Tibial artery (tissue), 4 donors: ENCODE measurements around the gene ZHX3.

Experiments
- DNase-seq, 2 donors: peaks; one replicate each; pipeline ENCODE4 v3.0.0-alpha.2; 2019
- H3K27ac ChIP-seq, 2 donors: fragments of 200-600 bp; sonication (generic) in 1 of 2; 1 replicate in 1 of 2; 2 replicates in 1 of 2; pipeline ENCODE4 v1.5.1; 2018 to 2019; ENCODE audit warnings: mild to moderate bottlenecking in 1 of 2
- H3K27me3 ChIP-seq, 2 donors: fragments of 200-600 bp; sonication (generic) in 1 of 2; one replicate each; pipeline versions ENCODE4 v1.5.1 to v1.6.0; 2016 to 2019
- H3K36me3 ChIP-seq, 3 donors: fragments of 200-600 bp; sonication (generic) in 2 of 3; one replicate each; pipeline ENCODE4 v1.5.1; 2016 to 2019; ENCODE audit warnings: mild to moderate bottlenecking in 2 of 3
- H3K4me1 ChIP-seq, 4 donors: fragments of 200-600 bp; sonication (generic) in 2 of 4; 1 replicate in 3 of 4; 2 replicates in 1 of 4; pipeline ENCODE4 v1.5.1; 2016 to 2019
- H3K4me3 ChIP-seq, 2 donors: fragments of 200-600 bp; sonication (generic) in 1 of 2; 1 replicate in 1 of 2; 2 replicates in 1 of 2; pipeline ENCODE4 v1.5.1; 2018 to 2019; ENCODE audit warnings: mild to moderate bottlenecking in 2 of 2
- H3K9me3 ChIP-seq, 3 donors: fragments of 200-600 bp; sonication (generic) in 1 of 3; one replicate each; pipeline ENCODE4 v1.5.1; 2016 to 2019
- intact Hi-C: fragments of 100-400 bp; cut with DNase I; formaldehyde crosslinking; loops from one replicate; pipeline ENCODE4 v1.15.0; 2023; ENCODE audit warnings: low total_unique reads
- TF ChIP-seq, protein P1 (sequence below), 2 experiments: fragments of 200-600 bp in 1 of 2; fragments of 450-650 bp in 1 of 2; IDR thresholded peaks; one replicate each; pipeline ENCODE4 v1.5.1; 2017 to 2019; ENCODE audit warnings: antibody characterized with exemption in 2 of 2, mild to moderate bottlenecking in 1 of 2, moderate library complexity in 1 of 2

The ZHX3 gene

DNA sequence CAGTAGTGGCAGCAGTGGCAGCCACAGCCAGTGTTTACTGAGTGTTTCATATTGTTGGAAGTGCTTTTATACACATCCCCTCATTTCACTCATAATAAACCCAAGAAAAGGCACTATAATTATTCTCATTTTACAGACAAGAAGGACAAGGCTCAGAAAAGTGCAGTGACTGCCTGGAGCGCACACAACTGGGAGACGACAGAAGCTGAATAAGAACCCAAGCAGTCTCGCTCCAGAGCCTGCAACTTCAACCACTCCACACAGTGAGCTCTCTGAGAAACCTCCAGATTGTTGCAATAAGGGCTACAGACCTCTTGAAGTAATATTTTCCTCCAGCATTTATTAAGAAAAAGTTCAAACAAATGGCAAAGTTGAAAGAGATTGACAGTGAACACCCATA lies 103.3 kb downstream of the ZHX3 start:
- Histone ChIP-seq H3K4me3 (no peak overlapping the region), H3K36me3 (no peaks in the 10 kb centered on the region), H3K4me1 (peaks cover 0 to 28% (median 8%) of the 10 kb centered on the region in 4 donors), H3K27me3 (no peaks in the 10 kb centered on the region), H3K9me3 (no peaks in the 10 kb centered on the region), H3K27ac (no peak overlapping the region)
- intact Hi-C loops: no loop called here
- TF ChIP-seq, protein P1, sequence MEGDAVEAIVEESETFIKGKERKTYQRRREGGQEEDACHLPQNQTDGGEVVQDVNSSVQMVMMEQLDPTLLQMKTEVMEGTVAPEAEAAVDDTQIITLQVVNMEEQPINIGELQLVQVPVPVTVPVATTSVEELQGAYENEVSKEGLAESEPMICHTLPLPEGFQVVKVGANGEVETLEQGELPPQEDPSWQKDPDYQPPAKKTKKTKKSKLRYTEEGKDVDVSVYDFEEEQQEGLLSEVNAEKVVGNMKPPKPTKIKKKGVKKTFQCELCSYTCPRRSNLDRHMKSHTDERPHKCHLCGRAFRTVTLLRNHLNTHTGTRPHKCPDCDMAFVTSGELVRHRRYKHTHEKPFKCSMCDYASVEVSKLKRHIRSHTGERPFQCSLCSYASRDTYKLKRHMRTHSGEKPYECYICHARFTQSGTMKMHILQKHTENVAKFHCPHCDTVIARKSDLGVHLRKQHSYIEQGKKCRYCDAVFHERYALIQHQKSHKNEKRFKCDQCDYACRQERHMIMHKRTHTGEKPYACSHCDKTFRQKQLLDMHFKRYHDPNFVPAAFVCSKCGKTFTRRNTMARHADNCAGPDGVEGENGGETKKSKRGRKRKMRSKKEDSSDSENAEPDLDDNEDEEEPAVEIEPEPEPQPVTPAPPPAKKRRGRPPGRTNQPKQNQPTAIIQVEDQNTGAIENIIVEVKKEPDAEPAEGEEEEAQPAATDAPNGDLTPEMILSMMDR (IDR thresholded peaks at IDR 0.05): no peak
- DNase-seq: no peak

DNA sequence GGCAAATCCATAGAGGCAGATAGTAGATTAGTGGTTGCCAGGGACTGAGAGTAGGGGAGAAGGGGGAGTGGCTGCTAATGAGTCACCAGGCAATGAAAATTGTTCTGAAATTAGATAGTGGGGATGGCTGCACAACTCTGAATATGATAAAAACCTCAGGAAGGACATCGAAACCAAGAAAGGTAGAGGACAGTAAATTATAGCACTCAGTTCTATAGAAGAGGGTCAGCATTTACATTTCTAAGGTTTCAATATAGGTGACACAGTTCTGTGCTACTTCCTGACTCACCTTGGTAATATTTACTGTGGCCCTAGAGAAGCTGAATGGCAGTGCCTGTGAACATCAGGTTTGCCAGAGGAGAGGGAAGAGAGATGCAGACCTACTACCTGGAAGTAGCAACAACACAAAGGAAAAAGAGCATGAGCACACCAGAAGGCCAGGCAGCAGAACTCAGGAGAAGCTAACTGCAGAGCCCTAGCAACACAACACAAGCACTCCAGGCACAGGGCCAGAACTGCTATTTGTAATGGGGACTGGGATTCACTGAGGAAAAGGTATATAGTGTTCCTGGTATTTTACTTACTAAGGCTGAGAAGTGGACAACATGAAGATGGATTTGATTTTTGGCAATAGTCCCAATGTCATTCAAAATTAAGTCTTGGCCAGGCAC lies 104.2 kb downstream of the ZHX3 start:
- intact Hi-C loops: no loop called here
- Histone ChIP-seq H3K27ac (no peak overlapping the region), H3K36me3 (no peaks in the 10 kb centered on the region), H3K27me3 (no peaks in the 10 kb centered on the region), H3K4me1 (peaks cover 0 to 25% (median 8%) of the 10 kb centered on the region in 4 donors), H3K9me3 (no peaks in the 10 kb centered on the region), H3K4me3 (no peak overlapping the region)
- TF ChIP-seq, protein P1 (IDR thresholded peaks at IDR 0.05): no peak
- no peak for DNase-seq

DNA sequence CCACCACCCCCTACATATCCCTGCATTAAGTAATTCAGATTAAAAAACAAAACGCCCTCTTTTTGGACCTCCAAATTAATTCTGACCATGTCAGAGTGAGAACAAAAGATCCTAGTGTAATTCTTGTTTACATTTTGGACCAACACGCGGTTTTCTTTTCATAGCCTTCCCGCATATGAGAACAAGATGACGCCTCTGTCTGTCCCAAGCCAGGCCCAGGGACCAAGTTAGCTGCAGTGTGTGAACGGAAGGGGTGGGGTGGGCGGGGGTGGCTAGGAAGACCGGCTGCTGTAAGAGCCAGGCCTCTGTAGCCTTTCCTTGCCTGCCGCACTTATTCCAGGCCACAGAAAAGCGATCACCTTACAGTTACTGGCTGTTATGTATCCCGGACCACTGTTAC lies 112.2 kb downstream of the ZHX3 start:
- TF ChIP-seq, protein P1 (IDR thresholded peaks at IDR 0.05): no peak
- peaks cover 0 to 5% (median 0%) of the 10 kb centered on the region in 4 donors for H3K4me1 ChIP-seq
- peaks cover 30 to 34% (median 33%) of the 10 kb centered on the region in 3 donors for H3K36me3 ChIP-seq
- H3K27me3 ChIP-seq: no peaks in the 10 kb centered on the region
- intact Hi-C loops: no loop called here
- H3K27ac ChIP-seq: no peak overlapping the region
- no peak for DNase-seq
- H3K9me3 ChIP-seq: no peaks in the 10 kb centered on the region
- no peak overlapping the region for H3K4me3 ChIP-seq

DNA sequence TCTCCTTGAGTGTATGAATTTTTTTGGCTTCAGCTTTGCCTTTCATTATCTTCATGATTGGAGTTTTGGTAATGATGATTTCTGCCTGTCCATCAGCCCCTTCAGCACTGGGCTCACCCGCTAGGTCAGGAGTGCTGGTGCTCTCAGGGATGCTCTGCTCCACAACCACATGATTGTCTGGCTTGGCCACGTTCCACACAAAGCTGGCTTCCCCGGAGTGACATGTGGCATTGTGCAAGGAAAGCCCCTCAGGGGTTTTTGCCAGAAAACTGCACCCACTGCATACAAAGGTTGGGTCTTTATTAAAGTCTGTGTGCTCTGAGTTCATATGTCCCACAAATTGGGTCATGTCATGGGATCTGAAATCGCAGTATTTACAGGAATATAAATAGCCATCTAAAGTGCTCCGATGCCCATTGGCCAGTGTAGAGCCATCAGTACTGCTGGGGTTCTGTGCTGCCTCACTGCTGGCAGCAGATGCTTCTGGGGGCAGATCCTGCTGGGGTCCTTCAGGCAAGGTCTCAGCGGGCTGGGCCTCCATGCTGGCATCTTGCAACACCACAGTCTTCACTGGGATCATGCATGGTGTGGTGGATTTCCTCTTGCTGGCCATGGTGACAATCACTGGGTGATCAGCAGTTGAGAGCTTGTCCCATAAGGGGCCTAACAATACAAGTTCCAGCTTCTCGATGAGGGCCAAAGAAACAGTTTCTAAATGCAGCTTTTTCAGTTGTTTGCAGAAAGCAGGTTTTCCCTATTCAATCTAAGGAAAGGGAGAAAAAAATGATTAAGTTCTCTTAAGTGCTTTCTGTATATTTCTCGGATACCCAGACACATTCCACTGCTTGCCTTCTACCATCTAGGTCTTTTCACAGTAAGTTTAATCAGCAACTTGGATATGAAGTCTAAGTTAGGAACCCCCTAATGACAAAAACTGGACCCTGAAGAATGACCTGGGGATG lies 112.9 kb downstream of the ZHX3 start:
- Histone ChIP-seq H3K27me3 (no peaks in the 10 kb centered on the region), H3K4me1 (peaks cover 0 to 5% (median 0%) of the 10 kb centered on the region in 4 donors), H3K36me3 (peaks cover 37 to 40% (median 38%) of the 10 kb centered on the region in 3 donors), H3K27ac (no peak overlapping the region), H3K9me3 (no peaks in the 10 kb centered on the region), H3K4me3 (no peak overlapping the region)
- TF ChIP-seq, protein P1 (IDR thresholded peaks at IDR 0.05): no peak
- intact Hi-C loops: no loop called here
- DNase-seq: no peak

DNA sequence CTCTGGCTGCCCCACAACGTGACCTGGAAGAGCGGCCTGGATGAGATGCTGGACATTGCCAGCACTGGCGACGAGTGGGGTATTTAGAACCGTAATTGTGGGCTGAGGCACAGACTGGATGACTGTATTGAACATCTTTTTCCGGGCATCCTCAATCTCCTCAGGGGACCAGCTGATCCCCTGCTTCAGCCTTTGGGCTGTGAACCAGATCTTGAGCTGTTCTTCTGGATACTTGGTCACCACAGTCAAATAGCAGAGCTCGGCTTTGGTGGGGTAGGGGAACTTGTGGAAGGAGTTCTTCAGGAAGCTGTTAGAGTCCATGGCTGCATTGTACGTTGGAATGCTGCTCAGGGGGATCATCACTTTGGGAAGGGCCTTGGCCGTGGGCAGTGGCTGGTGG lies 113.9 kb downstream of the ZHX3 start:
- TF ChIP-seq, protein P1 (IDR thresholded peaks at IDR 0.05): no peak
- intact Hi-C loops: no loop called here
- Histone ChIP-seq H3K36me3 (peaks cover 38 to 45% (median 43%) of the 10 kb centered on the region in 3 donors), H3K4me3 (no peak overlapping the region), H3K9me3 (peaks cover 0 to 7% (median 6%) of the 10 kb centered on the region in 3 donors), H3K4me1 (peaks cover 0 to 5% (median 0%) of the 10 kb centered on the region in 4 donors), H3K27me3 (no peaks in the 10 kb centered on the region), H3K27ac (no peak overlapping the region)
- DNase-seq: no peak
